GM18870 (cell line): Measurements from ENCODE around the gene LPA.
"Not testable (repeated sequence)": the region's sequence is repeated elsewhere in the genome, so short reads cannot be mapped to it uniquely, and the experiment has no call there.

ENCODE experiments used
- ATAC-seq: cut with Tn5 transposase; IDR thresholded peaks from one replicate; pipeline ENCODE4 v1.9.1; 2021; ENCODE audit warnings: moderate library complexity; ENCODE audit not compliant: unreplicated experiment

LPA gene

GRCh38 chr6:160667639-160668481, 3.8 kb upstream of the LPA start:
- ATAC-seq, result no peak

DNA sequence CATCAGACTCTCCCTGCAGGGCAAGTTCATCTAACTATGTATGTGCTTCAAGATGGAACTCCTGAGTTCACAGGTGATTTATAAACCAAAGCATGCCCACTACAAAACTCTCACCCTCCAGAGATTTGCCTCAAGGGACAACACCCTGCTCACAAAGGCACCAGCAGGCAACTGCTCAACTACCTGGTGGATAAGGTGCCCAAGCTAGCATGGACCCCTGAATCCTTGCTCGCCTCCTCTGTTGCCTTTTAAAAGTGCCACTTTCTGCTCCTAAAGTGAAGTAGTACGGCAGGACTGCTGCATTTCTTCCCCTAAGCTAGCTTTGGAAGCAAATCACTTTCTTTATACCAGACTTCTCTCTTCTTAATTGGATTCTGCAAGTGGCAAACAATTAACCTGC, 1.2 kb downstream of the LPA start:
- no peak for ATAC-seq

DNA sequence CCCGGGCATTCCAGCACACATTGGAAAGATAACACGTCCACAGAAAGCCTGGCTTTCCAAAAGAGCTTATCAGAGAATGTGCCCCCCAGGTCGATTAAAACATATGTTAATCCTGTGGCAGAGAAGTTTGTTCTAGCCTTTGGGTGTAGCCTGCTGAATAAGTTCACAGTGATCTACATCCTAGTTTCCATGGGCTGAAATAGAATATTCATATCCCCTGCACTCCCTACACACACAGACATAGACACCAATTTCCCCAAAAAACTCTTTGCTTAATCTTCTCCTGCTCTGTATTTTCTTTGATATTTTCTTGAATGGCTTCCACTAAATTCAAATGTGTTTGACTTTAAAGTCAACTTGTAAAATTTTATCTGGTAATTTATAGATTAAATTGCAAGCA, 1.6 kb downstream of the LPA start:
- no peak for ATAC-seq

GRCh38 chr6:160661216-160661615, 2.9 kb downstream of the LPA start:
- no peak for ATAC-seq

DNA sequence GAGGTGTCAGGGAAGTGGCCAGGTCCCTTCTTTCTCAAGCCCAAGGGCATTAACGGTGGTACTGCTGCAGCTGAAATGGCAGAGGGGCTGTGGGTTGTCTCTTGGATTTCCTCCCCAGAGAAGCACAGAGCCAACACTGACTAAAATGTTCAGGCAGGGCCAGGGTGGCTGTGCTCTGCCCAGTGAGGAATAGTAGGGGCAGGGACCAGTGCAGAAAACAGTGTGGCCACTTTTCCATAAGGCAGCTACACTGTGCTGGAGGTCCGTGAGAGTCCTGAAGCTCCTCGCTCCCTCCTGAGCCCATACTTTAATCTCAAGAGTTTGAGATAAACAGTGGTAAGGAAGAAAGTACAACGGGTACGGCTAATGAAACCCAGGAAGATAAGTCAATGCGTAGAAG, 4.5 kb downstream of the LPA start:
- no peak for ATAC-seq

DNA sequence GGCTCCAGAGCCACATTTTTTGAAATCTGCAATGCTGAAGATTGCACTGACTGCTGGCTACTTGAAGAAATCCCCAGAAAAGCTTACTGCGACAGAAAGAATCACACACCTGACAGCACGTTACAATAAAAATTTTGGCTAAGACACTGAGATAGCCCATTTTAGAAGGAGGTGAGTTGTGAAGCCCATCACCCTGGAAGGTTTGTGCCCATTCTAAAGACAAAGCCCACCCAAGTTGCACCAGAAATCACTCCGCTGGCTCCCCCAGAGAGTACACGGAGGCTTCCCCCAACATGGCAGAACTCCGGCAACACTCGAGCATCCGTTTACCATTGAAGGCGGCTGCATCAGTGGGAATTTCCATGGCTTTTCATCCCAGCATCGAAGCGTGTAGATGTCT, 29.4 kb downstream of the LPA start:
- no peak for ATAC-seq

- no peak for ATAC-seq
Observed at GRCh38 chr6:160595838-160596832, 67.9 kb downstream of the LPA start.

- ATAC-seq, result not testable (repeated sequence)
Observed at GRCh38 chr6:160595297-160595696, 68.8 kb downstream of the LPA start.

GRCh38 chr6:160586374-160586773, 77.7 kb downstream of the LPA start:
- ATAC-seq, result no peak

DNA sequence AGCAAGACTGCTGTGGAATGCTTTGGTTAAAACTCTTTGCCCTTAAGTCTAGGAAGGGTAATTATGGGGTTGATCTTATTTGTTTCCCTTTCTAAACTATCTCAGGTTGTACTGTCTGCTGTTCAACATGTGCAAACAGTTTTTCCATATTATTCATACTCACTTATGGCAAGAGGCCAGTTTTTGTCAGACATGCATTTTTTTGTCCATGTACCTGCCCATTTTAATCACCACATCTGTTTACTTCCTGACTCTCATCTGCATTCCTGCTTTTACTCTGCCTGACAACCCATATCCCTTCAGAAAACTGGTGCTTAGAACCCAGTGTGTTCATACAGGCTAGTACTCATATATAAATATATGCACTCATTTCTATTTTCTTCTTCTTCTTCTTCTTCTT, 80.3 kb downstream of the LPA start:
- no peak for ATAC-seq

DNA sequence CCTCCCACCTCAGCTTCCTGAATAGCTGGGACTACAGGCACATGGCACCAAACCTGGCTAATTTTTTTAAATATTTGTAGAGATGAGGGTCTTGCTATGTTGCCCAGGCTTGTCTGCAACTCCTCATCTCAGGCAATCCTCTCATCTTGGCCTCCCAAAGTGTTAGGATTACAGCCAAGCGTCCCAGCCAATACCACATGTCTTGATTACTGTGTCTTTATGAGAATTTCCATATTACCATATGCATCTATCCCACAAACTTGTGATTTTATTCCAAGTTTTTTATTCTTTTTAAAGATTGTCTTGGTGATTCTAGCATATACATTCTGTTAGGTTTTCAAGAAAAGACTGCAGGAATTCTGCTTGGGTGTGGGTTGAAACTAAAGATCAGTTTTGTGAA, 82.7 kb downstream of the LPA start:
- ATAC-seq, result no peak

GRCh38 chr6:160578515-160578914, 85.6 kb downstream of the LPA start:
- not testable (repeated sequence) for ATAC-seq

GRCh38 chr6:160573943-160574342, 90.1 kb downstream of the LPA start:
- ATAC-seq, result no peak

DNA sequence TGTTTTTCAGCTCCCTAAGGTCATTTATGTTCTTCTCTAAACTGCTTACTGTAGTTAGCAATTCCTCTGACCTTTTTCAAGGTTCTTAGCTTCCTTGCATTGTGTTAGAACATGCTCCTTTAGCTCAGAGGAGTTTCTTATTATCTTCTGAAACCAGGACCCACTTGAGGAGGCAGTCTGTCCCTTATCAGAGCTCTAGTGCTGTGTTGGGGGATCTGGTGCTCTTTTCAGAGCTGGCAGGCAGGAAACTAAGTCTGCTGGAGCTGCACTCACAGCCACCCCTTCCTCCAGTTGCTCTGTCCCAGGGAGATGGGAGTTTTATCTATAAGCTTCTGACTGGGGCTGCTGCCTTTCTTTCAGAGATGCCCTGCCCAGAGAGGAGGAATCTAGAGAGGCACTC, 92.9 kb downstream of the LPA start:
- not testable (repeated sequence) for ATAC-seq

DNA sequence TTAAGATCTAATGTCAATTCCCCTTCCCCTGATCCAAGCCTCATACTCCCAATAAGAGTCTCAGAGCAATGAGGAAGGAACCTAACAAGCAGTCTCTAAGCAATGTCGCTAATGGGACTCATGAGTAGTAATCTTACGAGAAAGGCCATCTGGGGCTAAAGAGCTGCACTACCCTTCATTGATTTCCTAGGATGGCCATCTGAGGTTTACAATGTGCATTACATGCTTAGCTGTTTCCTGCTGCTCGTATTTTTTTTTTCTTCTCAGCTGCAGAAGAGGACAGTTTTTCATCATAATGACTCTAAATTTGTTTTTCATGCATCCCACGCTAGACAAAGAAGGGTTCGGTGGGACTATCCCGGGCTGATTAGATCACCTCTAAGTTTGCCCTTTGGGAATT, 119.3 kb downstream of the LPA start:
- no peak for ATAC-seq

- no peak for ATAC-seq
Observed at GRCh38 chr6:160535270-160535669, 128.8 kb downstream of the LPA start.

DNA sequence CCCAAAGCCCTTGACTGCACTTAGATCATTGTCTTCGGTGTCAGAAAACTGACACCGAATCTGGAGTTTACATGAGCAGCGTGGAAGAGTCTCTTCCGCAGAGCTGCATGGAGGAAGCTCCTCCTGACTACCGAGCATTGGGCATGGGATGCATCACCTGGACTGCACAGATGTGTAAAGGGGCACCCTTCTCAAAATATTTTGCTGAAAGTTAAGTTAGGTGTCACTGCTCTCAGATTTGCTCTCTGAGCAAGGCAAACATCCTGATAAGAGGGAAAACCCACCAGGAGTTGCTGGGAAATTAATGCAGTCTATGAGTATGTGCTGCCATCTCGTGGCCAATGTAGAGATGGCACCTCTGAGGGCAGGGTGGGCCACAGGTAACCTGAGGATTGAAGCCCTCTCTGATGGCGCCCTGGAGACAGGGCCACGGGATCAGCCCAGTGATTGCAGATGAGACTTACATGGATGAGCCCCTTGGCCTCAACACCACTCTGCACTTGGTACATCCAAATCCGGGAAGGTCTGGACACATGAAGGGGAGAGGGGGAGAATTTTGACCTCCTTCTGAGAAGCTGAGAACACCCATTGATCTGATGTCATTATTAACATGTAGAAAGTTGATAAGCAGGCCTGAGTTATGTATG, 129.9 kb downstream of the LPA start:
- peak; percentile 73 for ATAC-seq

DNA sequence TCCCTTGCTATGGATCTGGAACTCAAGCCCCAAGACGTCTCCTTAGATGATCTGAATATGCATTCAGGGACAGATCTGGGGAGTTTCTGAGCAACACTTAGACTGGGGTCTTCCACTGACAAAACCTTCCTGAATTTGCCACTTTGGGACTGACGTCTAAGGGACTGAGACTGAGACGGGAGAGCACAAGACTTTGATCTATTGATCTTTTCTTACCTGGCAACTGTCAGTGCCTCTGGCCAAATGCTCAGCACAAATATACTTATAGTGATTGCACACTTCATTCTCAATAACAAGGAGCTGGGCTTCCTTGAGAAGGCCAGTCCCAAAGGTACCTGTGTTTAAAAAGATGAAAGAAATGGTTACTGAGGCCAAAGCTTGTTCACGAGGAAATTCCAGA, 131.8 kb downstream of the LPA start:
- ATAC-seq, result no peak

GRCh38 chr6:160531826-160532225, 132.2 kb downstream of the LPA start:
- no peak for ATAC-seq

DNA sequence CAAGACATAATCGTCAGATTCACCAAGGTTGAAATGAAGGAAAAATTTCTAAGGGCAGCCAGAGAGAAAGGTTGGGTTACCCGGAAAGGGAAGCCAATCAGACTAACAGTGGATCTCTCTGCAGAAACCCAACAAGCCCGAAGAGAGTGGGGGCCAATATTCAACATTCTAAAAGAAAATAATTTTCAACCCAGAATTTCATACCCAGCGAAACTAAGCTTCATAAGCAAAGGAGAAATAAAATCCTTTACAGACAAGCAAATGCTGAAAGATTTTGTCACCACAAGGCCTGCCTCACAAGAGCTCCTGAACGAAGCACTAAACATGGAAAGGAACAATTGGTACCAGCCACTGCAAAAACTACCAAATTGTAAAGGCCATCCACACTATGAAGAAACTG, 134.6 kb downstream of the LPA start:
- ATAC-seq, result not testable (repeated sequence)

- peak; percentile 47 for ATAC-seq
Observed at GRCh38 chr6:160523223-160523622, 140.9 kb downstream of the LPA start.
